Liver (tissue), 9 donors: ENCODE data around the gene TMEM14C. TPM values are rescaled to one million over a fixed set of nuclear protein-coding genes. Genes with fewer than 3 reads are reported as not detected.

ENCODE experiments used
- DNase-seq: peaks from one replicate; pipeline ENCODE4 v3.0.0-alpha.2; 2017; ENCODE audit warnings: low spot score
- H3K27ac ChIP-seq, 2 donors: one replicate each; pipeline ENCODE4 v1.7.0; 2013; ENCODE audit warnings: inconsistent platforms in 2 of 2, low read length in 2 of 2, control low read depth in 1 of 2, low read depth in 1 of 2, mild to moderate bottlenecking in 1 of 2
- H3K27me3 ChIP-seq, 4 donors: one replicate each; pipeline versions ENCODE4 v1.6.1 to v1.7.0; 2013; ENCODE audit warnings: low read length in 3 of 4, inconsistent platforms in 1 of 4, mild to moderate bottlenecking in 1 of 4, moderate library complexity in 1 of 4; ENCODE audit not compliant: control insufficient read depth in 4 of 4, insufficient read depth in 4 of 4
- H3K36me3 ChIP-seq, 4 donors: one replicate each; pipeline versions ENCODE4 v1.6.1 to v1.7.0; 2013; ENCODE audit warnings: low read length in 3 of 4, mild to moderate bottlenecking in 3 of 4, low read depth in 1 of 4, moderate library complexity in 1 of 4; ENCODE audit not compliant: control insufficient read depth in 4 of 4, insufficient read depth in 3 of 4
- H3K4me1 ChIP-seq, 4 donors: one replicate each; pipeline versions ENCODE4 v1.6.1 to v1.7.0; 2013; ENCODE audit warnings: low read length in 3 of 4, mild to moderate bottlenecking in 3 of 4, moderate library complexity in 1 of 4; ENCODE audit not compliant: control insufficient read depth in 4 of 4, insufficient read depth in 4 of 4
- H3K4me3 ChIP-seq, 3 donors: one replicate each; pipeline versions ENCODE4 v1.6.1 to v1.7.0; 2013; ENCODE audit warnings: low read length in 3 of 3, control low read depth in 1 of 3, low read depth in 1 of 3, mild to moderate bottlenecking in 1 of 3
- H3K9ac ChIP-seq, 2 donors: one replicate each; pipeline ENCODE4 v1.7.0; 2013; ENCODE audit warnings: low read length in 2 of 2, mild to moderate bottlenecking in 2 of 2, moderate library complexity in 2 of 2, control low read depth in 1 of 2, low read depth in 1 of 2
- H3K9me3 ChIP-seq, 4 donors: one replicate each; pipeline versions ENCODE4 v1.6.1 to v1.7.0; 2013; ENCODE audit warnings: low read length in 3 of 4; ENCODE audit not compliant: control insufficient read depth in 4 of 4
- CTCF ChIP-seq: fragments of 150-350 bp; IDR thresholded peaks from 2 replicates; pipeline ENCODE4 v1.5.1; 2017; ENCODE audit warnings: improper control_type of control experiment, low read depth, low read length; ENCODE audit not compliant: missing input control
- EGR1 ChIP-seq, 2 donors: IDR thresholded peaks; 2 replicates each; pipeline ENCODE4 v1.6.1; 2016 to 2018; ENCODE audit warnings: antibody characterized with exemption in 2 of 2, low read depth in 2 of 2
- FOXA1 ChIP-seq: IDR thresholded peaks from 2 replicates; pipeline ENCODE4 v1.6.1; 2016; ENCODE audit warnings: antibody characterized with exemption
- FOXA2 ChIP-seq: IDR thresholded peaks from 2 replicates; pipeline ENCODE4 v1.6.1; 2016; ENCODE audit warnings: antibody characterized with exemption
- GABPA ChIP-seq, 2 donors: IDR thresholded peaks in 1 of 2; conservative IDR thresholded peaks in 1 of 2; 2 replicates each; pipeline ENCODE4 v1.6.1; 2016; ENCODE audit warnings: antibody characterized with exemption in 2 of 2, mild to moderate bottlenecking in 1 of 2, moderate library complexity in 1 of 2
- HNF4A ChIP-seq, 2 donors: conservative IDR thresholded peaks; 2 replicates each; pipeline ENCODE4 v1.6.1; 2016; ENCODE audit warnings: antibody characterized with exemption in 2 of 2, mild to moderate bottlenecking in 2 of 2
- HNF4G ChIP-seq: IDR thresholded peaks from 2 replicates; pipeline ENCODE4 v1.6.1; 2016; ENCODE audit warnings: antibody characterized with exemption
- JUND ChIP-seq, 2 donors: IDR thresholded peaks; 2 replicates each; pipeline ENCODE4 v1.6.1; 2016; ENCODE audit warnings: antibody characterized with exemption in 2 of 2
- MAX ChIP-seq: IDR thresholded peaks from 2 replicates; pipeline ENCODE4 v1.6.1; 2016; ENCODE audit warnings: antibody characterized with exemption
- NR2F2 ChIP-seq: IDR thresholded peaks from 2 replicates; pipeline ENCODE4 v1.6.1; 2016; ENCODE audit warnings: antibody characterized with exemption
- RAD21 ChIP-seq, 2 donors: IDR thresholded peaks; 2 replicates each; pipeline ENCODE4 v1.6.1; 2016; ENCODE audit warnings: antibody characterized with exemption in 2 of 2, mild to moderate bottlenecking in 2 of 2
- REST ChIP-seq: IDR thresholded peaks from 2 replicates; pipeline ENCODE4 v1.6.1; 2016; ENCODE audit warnings: antibody characterized with exemption, mild to moderate bottlenecking
- RXRA ChIP-seq, 2 donors: IDR thresholded peaks; 2 replicates each; pipeline ENCODE4 v1.6.1; 2017 to 2018; ENCODE audit warnings: antibody characterized with exemption in 2 of 2, mild to moderate bottlenecking in 1 of 2
- SP1 ChIP-seq: IDR thresholded peaks from 2 replicates; pipeline ENCODE4 v1.6.1; 2018; ENCODE audit warnings: antibody characterized with exemption, mild to moderate bottlenecking
- TAF1 ChIP-seq: conservative IDR thresholded peaks from 2 replicates; pipeline ENCODE4 v1.6.1; 2016; ENCODE audit warnings: antibody characterized with exemption, mild to moderate bottlenecking
- YY1 ChIP-seq: IDR thresholded peaks from 2 replicates; pipeline ENCODE4 v1.6.1; 2016; ENCODE audit warnings: antibody characterized with exemption, mild to moderate bottlenecking
- ZBTB33 ChIP-seq: IDR thresholded peaks from 2 replicates; pipeline ENCODE4 v1.6.1; 2016; ENCODE audit warnings: antibody characterized with exemption
- WGBS: extraction: QIAGEN DNeasy Blood & Tissue Kit; methylation state at CpG from one replicate; pipeline ENCODE4 v1.1.7; 2013; 5-methylcytosine and 5-hydroxymethylcytosine counted together
- polyA plus RNA-seq, 2 donors: library from polyadenylated mRNA; stranded (reverse) in 1 of 2; unstranded in 1 of 2; fragments of 200-250 nt in 1 of 2; fragments of >200 nt in 1 of 2; fragmentation: Nextera tagmentation in 1 of 2; extraction: Ambion mirVana in 1 of 2; gene quantifications; one replicate each; pipeline versions ENCODE4 v1.2.1 to v1.2.3, GENCODE V29; 2013 to 2015
- total RNA-seq, 2 donors: library from RNA; depleted of rRNA; stranded (reverse); fragments of >200 nt; gene quantifications; one replicate each; pipeline ENCODE4 v1.2.3, GENCODE V29; 2014
- TF ChIP-seq, protein P1 (sequence below): IDR thresholded peaks from 2 replicates; pipeline ENCODE4 v1.6.1; 2016; ENCODE audit warnings: antibody characterized with exemption
- donor health status: healthy.
- donor health status: healthy.
- donor health status: healthy.
- donor health status: healthy.
- donor health status: healthy.

The TMEM14C gene
- total and polyA plus RNA-seq, 4 donors: 36.8 to 239 (median 94.9) TPM

DNA sequence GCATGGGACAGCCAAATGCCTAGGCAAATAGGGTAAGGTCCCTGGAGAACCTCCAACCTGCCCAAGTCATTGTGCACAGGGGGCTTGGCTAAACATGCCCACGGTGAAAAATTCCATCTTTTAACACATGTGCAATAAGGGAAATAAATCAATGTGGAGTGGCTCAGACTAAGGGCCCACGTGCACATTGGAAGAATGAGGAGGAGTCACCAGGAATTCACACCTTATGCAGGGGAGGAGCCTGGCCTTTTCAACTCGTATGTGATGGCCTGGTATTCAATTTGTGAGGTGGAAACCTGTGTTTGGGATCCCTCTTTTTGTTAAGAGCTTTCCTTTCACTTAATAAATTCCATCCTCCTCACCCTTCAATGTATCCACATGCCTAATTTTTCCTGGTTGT, 41.1 kb upstream of the TMEM14C start:
- WGBS: 65% methylated on average over 3 of the region's 3 CpGs
- no peaks in the 10 kb centered on the region for H3K36me3 ChIP-seq
- no peak overlapping the region for H3K9ac ChIP-seq
- H3K4me1 ChIP-seq: no peaks in the 10 kb centered on the region
- TF ChIP-seq HNF4A (conservative IDR thresholded peaks at IDR 0.05): no peak
- TF ChIP-seq FOXA2: no peak
- H3K27me3 ChIP-seq: no peaks in the 10 kb centered on the region
- H3K4me3 ChIP-seq: no peak overlapping the region
- DNase-seq: no peak
- no peak overlapping the region for H3K27ac ChIP-seq
- H3K9me3 ChIP-seq: no peaks in the 10 kb centered on the region

GRCh38 chr6:10682355-10682988, 40.4 kb upstream of the TMEM14C start:
- Histone ChIP-seq H3K36me3 (no peaks in the 10 kb centered on the region), H3K27me3 (no peaks in the 10 kb centered on the region), H3K4me1 (no peaks in the 10 kb centered on the region), H3K27ac (no peak overlapping the region), H3K9me3 (no peaks in the 10 kb centered on the region), H3K4me3 (no peak overlapping the region), H3K9ac (no peak overlapping the region)
- TF ChIP-seq HNF4G (no peak), HNF4A (conservative IDR thresholded peaks at IDR 0.05) (no peak), GABPA (IDR thresholded peaks at IDR 0.05 in 1 of 2, conservative IDR thresholded peaks at IDR 0.05 in 1 of 2) (no peak)
- DNase-seq: no peak

GRCh38 chr6:10684618-10685017, 38.3 kb upstream of the TMEM14C start:
- Histone ChIP-seq H3K36me3 (no peaks in the 10 kb centered on the region), H3K9me3 (no peaks in the 10 kb centered on the region), H3K27me3 (no peaks in the 10 kb centered on the region), H3K27ac (no peak overlapping the region), H3K9ac (no peak overlapping the region), H3K4me3 (no peak overlapping the region), H3K4me1 (no peaks in the 10 kb centered on the region)
- TF ChIP-seq TAF1: no peak
- TF ChIP-seq NR2F2: no peak
- TF ChIP-seq EGR1 (IDR thresholded peaks at IDR 0.05; ENCODE audit: low read depth in 2 of 2): no peak
- no peak for TF ChIP-seq MAX
- TF ChIP-seq REST: no peak
- TF ChIP-seq HNF4A (conservative IDR thresholded peaks at IDR 0.05): no peak
- TF ChIP-seq RAD21 (IDR thresholded peaks at IDR 0.05): no peak
- TF ChIP-seq FOXA1: no peak
- no peak for TF ChIP-seq YY1
- TF ChIP-seq FOXA2: no peak
- no peak for TF ChIP-seq GABPA (IDR thresholded peaks at IDR 0.05 in 1 of 2, conservative IDR thresholded peaks at IDR 0.05 in 1 of 2)
- no peak for TF ChIP-seq CTCF
- TF ChIP-seq, protein P1, sequence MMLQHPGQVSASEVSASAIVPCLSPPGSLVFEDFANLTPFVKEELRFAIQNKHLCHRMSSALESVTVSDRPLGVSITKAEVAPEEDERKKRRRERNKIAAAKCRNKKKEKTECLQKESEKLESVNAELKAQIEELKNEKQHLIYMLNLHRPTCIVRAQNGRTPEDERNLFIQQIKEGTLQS: no peak
- TF ChIP-seq SP1: no peak
- no peak for TF ChIP-seq RXRA (IDR thresholded peaks at IDR 0.05)
- no peak for TF ChIP-seq JUND (IDR thresholded peaks at IDR 0.05)
- no peak for TF ChIP-seq ZBTB33
- TF ChIP-seq HNF4G: no peak
- 71% methylated on average over 5 of the region's 5 CpGs for WGBS
- DNase-seq: no peak
